Measurements from ENCODE around the gene CHMP5.

DNA sequence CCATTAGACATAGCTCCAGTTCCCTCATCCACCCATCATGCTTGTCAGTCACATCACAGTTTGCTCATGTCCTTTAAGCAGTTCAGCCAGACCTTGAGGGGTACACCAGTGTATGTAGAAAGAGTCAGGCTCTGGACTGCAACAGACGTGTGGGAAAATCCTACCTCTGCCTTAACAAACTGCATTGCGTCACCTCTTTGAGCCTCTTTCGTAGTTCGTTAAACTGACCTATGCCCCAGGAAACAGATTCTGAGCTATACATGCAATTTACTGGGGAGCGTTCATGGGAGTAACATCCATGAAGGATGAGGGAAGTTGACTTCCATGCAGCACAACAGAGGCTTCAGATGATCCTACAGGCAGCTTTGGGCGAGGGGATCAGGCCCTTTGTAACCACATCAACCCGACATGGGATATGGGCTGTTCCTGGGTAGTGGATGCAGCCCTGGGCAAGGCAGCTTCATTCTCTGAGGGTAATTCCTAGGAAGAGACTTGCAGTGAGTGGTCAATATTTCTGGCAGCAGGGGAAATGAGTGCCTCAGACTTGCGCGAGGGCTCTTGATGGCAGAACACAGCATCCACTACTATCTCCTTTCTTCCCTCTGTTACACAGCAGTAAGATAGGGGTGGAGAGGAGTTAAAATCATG is 20.6 kb upstream of the CHMP5 start:
- TF ChIP-seq YY1 (IDR thresholded peaks at IDR 0.05; ENCODE audit: insufficient read depth, insufficient read length) (no peak), SUZ12 (IDR thresholded peaks at IDR 0.05; ENCODE audit: extremely low read depth, insufficient read depth, insufficient read length) (no peak), ZNF274 (IDR thresholded peaks at IDR 0.05; ENCODE audit: low read depth, low read length) (no peak)
